ENCODE measurements around the gene RCAN1. TPM values are rescaled to one million over a fixed set of nuclear protein-coding genes. Genes with fewer than 3 reads are reported as not detected.
A peak's percentile ranks its signal among the peaks of the same experiment; 100 is the strongest.

RCAN1 gene
- total and polyA plus RNA-seq, 2 experiments from 2014 or later, result 79.4 to 113 TPM

DNA sequence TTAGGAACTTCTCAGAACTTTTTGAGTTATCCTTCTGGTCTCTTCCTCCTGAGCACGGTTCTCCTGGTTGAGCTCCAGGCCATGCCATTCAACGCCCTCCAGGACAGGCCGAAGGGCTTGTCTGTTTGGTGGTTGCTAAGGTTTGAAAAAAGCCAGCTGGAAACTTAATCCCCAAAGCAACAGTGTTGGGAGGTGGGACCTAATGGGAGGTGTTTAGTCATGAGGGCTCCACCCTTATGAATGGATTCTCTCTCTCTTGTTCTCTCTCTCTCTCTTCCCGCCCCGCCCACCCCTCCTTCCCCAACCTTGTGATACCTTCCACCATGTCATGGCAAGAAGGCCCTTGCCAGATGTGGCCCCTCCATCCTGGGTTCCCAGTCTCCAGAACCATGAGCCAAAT, 103.7 kb downstream of the RCAN1 start:
- H3K27ac ChIP-seq, result peak overlapping the region; percentile 44
- no peak overlapping the region for H3K4me2 ChIP-seq
- no peaks in the 10 kb centered on the region for H3K9me2 ChIP-seq (replicated peaks; ENCODE audit: insufficient read depth)
- no peak overlapping the region for H3K4me3 ChIP-seq
- no peaks in the 10 kb centered on the region for H4K20me1 ChIP-seq (ENCODE audit: insufficient read depth, poor library complexity, severe bottlenecking)
- TF ChIP-seq EZH2 (IDR thresholded peaks at IDR 0.05; ENCODE audit: borderline replicate concordance) (no peak), EZH2phosphoT487 (IDR thresholded peaks at IDR 0.05; ENCODE audit: low read depth, severe bottlenecking, unreplicated experiment) (no peak)
- TF ChIP-seq, protein P1, sequence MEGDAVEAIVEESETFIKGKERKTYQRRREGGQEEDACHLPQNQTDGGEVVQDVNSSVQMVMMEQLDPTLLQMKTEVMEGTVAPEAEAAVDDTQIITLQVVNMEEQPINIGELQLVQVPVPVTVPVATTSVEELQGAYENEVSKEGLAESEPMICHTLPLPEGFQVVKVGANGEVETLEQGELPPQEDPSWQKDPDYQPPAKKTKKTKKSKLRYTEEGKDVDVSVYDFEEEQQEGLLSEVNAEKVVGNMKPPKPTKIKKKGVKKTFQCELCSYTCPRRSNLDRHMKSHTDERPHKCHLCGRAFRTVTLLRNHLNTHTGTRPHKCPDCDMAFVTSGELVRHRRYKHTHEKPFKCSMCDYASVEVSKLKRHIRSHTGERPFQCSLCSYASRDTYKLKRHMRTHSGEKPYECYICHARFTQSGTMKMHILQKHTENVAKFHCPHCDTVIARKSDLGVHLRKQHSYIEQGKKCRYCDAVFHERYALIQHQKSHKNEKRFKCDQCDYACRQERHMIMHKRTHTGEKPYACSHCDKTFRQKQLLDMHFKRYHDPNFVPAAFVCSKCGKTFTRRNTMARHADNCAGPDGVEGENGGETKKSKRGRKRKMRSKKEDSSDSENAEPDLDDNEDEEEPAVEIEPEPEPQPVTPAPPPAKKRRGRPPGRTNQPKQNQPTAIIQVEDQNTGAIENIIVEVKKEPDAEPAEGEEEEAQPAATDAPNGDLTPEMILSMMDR (IDR thresholded peaks at IDR 0.05; ENCODE audit: poor library complexity), result no peak
- 82% methylated on average over 5 of the region's 5 CpGs for WGBS (ENCODE audit: low lambda C conversion rate, missing lambda C conversion rate)
- DNase-seq (ENCODE audit: low spot score), result no peak
- H3K79me2 ChIP-seq, result no peaks in the 10 kb centered on the region
- H3K4me1 ChIP-seq (ENCODE audit: insufficient read depth), result peaks cover 4% of the 10 kb centered on the region
- H3K27me3 ChIP-seq, result no peaks in the 10 kb centered on the region
- no peaks in the 10 kb centered on the region for H3K9me3 ChIP-seq (ENCODE audit: low read depth)
- no peak overlapping the region for H2AFZ ChIP-seq
- no peaks in the 10 kb centered on the region for H3K36me3 ChIP-seq (replicated peaks; ENCODE audit: insufficient read depth, low read depth)

- DNase-seq (ENCODE audit: low spot score), result peak; percentile 87
- H3K27me3 ChIP-seq, result no peaks in the 10 kb centered on the region
- H2AFZ ChIP-seq, result no peak overlapping the region
- TF ChIP-seq, protein P1 (IDR thresholded peaks at IDR 0.05; ENCODE audit: poor library complexity), result peak; percentile 65
- no peak for TF ChIP-seq EZH2 (IDR thresholded peaks at IDR 0.05; ENCODE audit: borderline replicate concordance)
- H3K9me2 ChIP-seq (replicated peaks; ENCODE audit: insufficient read depth), result no peaks in the 10 kb centered on the region
- no peak overlapping the region for H3K4me3 ChIP-seq
- H3K9me3 ChIP-seq (ENCODE audit: low read depth), result no peaks in the 10 kb centered on the region
- peaks cover 4% of the 10 kb centered on the region for H3K4me1 ChIP-seq (ENCODE audit: insufficient read depth)
- no peak overlapping the region for H3K4me2 ChIP-seq
- H4K20me1 ChIP-seq (ENCODE audit: insufficient read depth, poor library complexity, severe bottlenecking), result no peaks in the 10 kb centered on the region
- WGBS (ENCODE audit: low lambda C conversion rate, missing lambda C conversion rate), result 79% methylated on average over 13 of the region's 15 CpGs
- H3K36me3 ChIP-seq (replicated peaks; ENCODE audit: insufficient read depth, low read depth), result no peaks in the 10 kb centered on the region
- peak overlapping the region; percentile 44 for H3K27ac ChIP-seq
- H3K79me2 ChIP-seq, result no peaks in the 10 kb centered on the region
These were observed 104.5 kb downstream of the RCAN1 start for GRCh38 chr21:34510148-34511142.

DNA sequence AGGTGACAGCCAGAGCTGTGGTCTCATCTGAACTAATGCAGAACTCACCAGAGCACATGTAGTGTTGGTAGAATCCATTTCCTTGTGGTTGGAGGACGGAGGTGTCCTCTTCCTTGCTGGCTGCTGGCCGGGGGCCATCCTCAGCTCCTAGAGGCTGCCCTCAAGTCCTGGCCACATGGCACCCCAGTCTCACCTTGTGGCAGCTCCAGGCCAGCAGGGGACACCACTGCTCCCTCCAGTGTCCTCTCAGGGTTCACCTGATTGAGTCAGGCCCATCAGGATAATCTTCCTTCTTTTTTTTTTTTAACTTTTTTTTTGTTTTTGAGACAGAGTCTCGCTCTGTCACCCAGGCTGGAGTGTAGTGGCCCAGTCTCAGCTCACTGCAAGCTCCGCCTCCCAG, 105.8 kb downstream of the RCAN1 start:
- H3K4me3 ChIP-seq, result no peak overlapping the region

More for the DNA sequence above, 105.8 kb downstream of the RCAN1 start:
- H3K4me2 ChIP-seq, result no peak overlapping the region
- H3K9me3 ChIP-seq (ENCODE audit: low read depth), result no peaks in the 10 kb centered on the region
- no peak overlapping the region for H3K27ac ChIP-seq
- no peak for DNase-seq (ENCODE audit: low spot score)
- WGBS (ENCODE audit: low lambda C conversion rate, missing lambda C conversion rate), result 94% methylated on average over 4 of the region's 4 CpGs
- no peaks in the 10 kb centered on the region for H3K79me2 ChIP-seq
- H3K27me3 ChIP-seq, result no peaks in the 10 kb centered on the region
- H3K9me2 ChIP-seq (replicated peaks; ENCODE audit: insufficient read depth), result no peaks in the 10 kb centered on the region
- no peaks in the 10 kb centered on the region for H4K20me1 ChIP-seq (ENCODE audit: insufficient read depth, poor library complexity, severe bottlenecking)
- H2AFZ ChIP-seq, result no peak overlapping the region
- no peak for TF ChIP-seq EZH2 (IDR thresholded peaks at IDR 0.05; ENCODE audit: borderline replicate concordance)
- TF ChIP-seq, protein P1 (IDR thresholded peaks at IDR 0.05; ENCODE audit: poor library complexity), result no peak
- TF ChIP-seq EZH2phosphoT487 (IDR thresholded peaks at IDR 0.05; ENCODE audit: low read depth, severe bottlenecking, unreplicated experiment), result no peak
- peaks cover 4% of the 10 kb centered on the region for H3K4me1 ChIP-seq (ENCODE audit: insufficient read depth)
- H3K36me3 ChIP-seq (replicated peaks; ENCODE audit: insufficient read depth, low read depth), result no peaks in the 10 kb centered on the region
